Measurements from ENCODE around the gene ALPP.
"Not testable (repeated sequence)": the region's sequence is repeated elsewhere in the genome, so short reads cannot be mapped to it uniquely, and the experiment has no call there.

The ALPP gene

GRCh38 chr2:232379610-232380590 lies 1.3 kb downstream of the ALPP start:
- H3K27me3 ChIP-seq (ENCODE audit: control insufficient read depth, insufficient read depth, low read length); H3K4me1 ChIP-seq (ENCODE audit: control insufficient read depth, insufficient read depth, low read length); H3K9me3 ChIP-seq (ENCODE audit: control insufficient read depth, insufficient read depth, low read length); H3K36me3 ChIP-seq (ENCODE audit: control insufficient read depth, insufficient read depth, low read length); H3K4me3 ChIP-seq (ENCODE audit: low read depth, low read length); H3K9ac ChIP-seq (ENCODE audit: low read depth, low read length): not testable (repeated sequence)

GRCh38 chr2:232381204-232382031 lies 2.9 kb downstream of the ALPP start:
- not testable (repeated sequence) for H3K4me3 ChIP-seq (ENCODE audit: low read depth, low read length); H3K9me3 ChIP-seq (ENCODE audit: control insufficient read depth, insufficient read depth, low read length); H3K9ac ChIP-seq (ENCODE audit: low read depth, low read length); H3K36me3 ChIP-seq (ENCODE audit: control insufficient read depth, insufficient read depth, low read length); H3K4me1 ChIP-seq (ENCODE audit: control insufficient read depth, insufficient read depth, low read length)
- H3K27me3 ChIP-seq (ENCODE audit: control insufficient read depth, insufficient read depth, low read length): peaks cover 10% of the 10 kb centered on the region

- H3K27me3 ChIP-seq (ENCODE audit: control insufficient read depth, insufficient read depth, low read length): peaks cover 13% of the 10 kb centered on the region
- no peak overlapping the region for H3K4me3 ChIP-seq (ENCODE audit: low read depth, low read length)
- no peaks in the 10 kb centered on the region for H3K9me3 ChIP-seq (ENCODE audit: control insufficient read depth, insufficient read depth, low read length)
- no peaks in the 10 kb centered on the region for H3K36me3 ChIP-seq (ENCODE audit: control insufficient read depth, insufficient read depth, low read length)
- H3K9ac ChIP-seq (ENCODE audit: low read depth, low read length): no peak overlapping the region
- peaks cover 3% of the 10 kb centered on the region for H3K4me1 ChIP-seq (ENCODE audit: control insufficient read depth, insufficient read depth, low read length)
Observed at GRCh38 chr2:232382331-232383225, 4.0 kb downstream of the ALPP start.

- no peaks in the 10 kb centered on the region for H3K36me3 ChIP-seq (ENCODE audit: control insufficient read depth, insufficient read depth, low read length)
- peaks cover 6% of the 10 kb centered on the region for H3K4me1 ChIP-seq (ENCODE audit: control insufficient read depth, insufficient read depth, low read length)
- no peak overlapping the region for H3K9ac ChIP-seq (ENCODE audit: low read depth, low read length)
- no peak overlapping the region for H3K4me3 ChIP-seq (ENCODE audit: low read depth, low read length)
- H3K9me3 ChIP-seq (ENCODE audit: control insufficient read depth, insufficient read depth, low read length): no peaks in the 10 kb centered on the region
- peaks cover 13% of the 10 kb centered on the region for H3K27me3 ChIP-seq (ENCODE audit: control insufficient read depth, insufficient read depth, low read length)
Observed at GRCh38 chr2:232384466-232384865, 5.9 kb downstream of the ALPP start.

- H3K9ac ChIP-seq (ENCODE audit: low read depth, low read length); H3K9me3 ChIP-seq (ENCODE audit: control insufficient read depth, insufficient read depth, low read length); H3K36me3 ChIP-seq (ENCODE audit: control insufficient read depth, insufficient read depth, low read length); H3K4me1 ChIP-seq (ENCODE audit: control insufficient read depth, insufficient read depth, low read length); H3K4me3 ChIP-seq (ENCODE audit: low read depth, low read length): not testable (repeated sequence)
- peaks cover 13% of the 10 kb centered on the region for H3K27me3 ChIP-seq (ENCODE audit: control insufficient read depth, insufficient read depth, low read length)
Observed at GRCh38 chr2:232385058-232385457, 6.5 kb downstream of the ALPP start.

GRCh38 chr2:232385660-232386489 lies 7.3 kb downstream of the ALPP start:
- Histone ChIP-seq H3K9me3 (ENCODE audit: control insufficient read depth, insufficient read depth, low read length) (no peaks in the 10 kb centered on the region), H3K4me3 (ENCODE audit: low read depth, low read length) (peak overlapping the region; percentile 53), H3K4me1 (ENCODE audit: control insufficient read depth, insufficient read depth, low read length) (peaks cover 6% of the 10 kb centered on the region), H3K9ac (ENCODE audit: low read depth, low read length) (no peak overlapping the region), H3K36me3 (ENCODE audit: control insufficient read depth, insufficient read depth, low read length) (no peaks in the 10 kb centered on the region), H3K27me3 (ENCODE audit: control insufficient read depth, insufficient read depth, low read length) (peaks cover 13% of the 10 kb centered on the region)

GRCh38 chr2:232386490-232386739 lies 7.9 kb downstream of the ALPP start:
- H3K9me3 ChIP-seq (ENCODE audit: control insufficient read depth, insufficient read depth, low read length): no peaks in the 10 kb centered on the region
- H3K9ac ChIP-seq (ENCODE audit: low read depth, low read length): peak overlapping the region; percentile 47
- H3K36me3 ChIP-seq (ENCODE audit: control insufficient read depth, insufficient read depth, low read length): no peaks in the 10 kb centered on the region
- peak overlapping the region; percentile 53 for H3K4me3 ChIP-seq (ENCODE audit: low read depth, low read length)
- H3K27me3 ChIP-seq (ENCODE audit: control insufficient read depth, insufficient read depth, low read length): peaks cover 13% of the 10 kb centered on the region
- H3K4me1 ChIP-seq (ENCODE audit: control insufficient read depth, insufficient read depth, low read length): peaks cover 6% of the 10 kb centered on the region

- Histone ChIP-seq H3K27me3 (ENCODE audit: control insufficient read depth, insufficient read depth, low read length) (peaks cover 13% of the 10 kb centered on the region), H3K9ac (ENCODE audit: low read depth, low read length) (peak overlapping the region; percentile 47), H3K9me3 (ENCODE audit: control insufficient read depth, insufficient read depth, low read length) (no peaks in the 10 kb centered on the region), H3K36me3 (ENCODE audit: control insufficient read depth, insufficient read depth, low read length) (no peaks in the 10 kb centered on the region), H3K4me3 (ENCODE audit: low read depth, low read length) (peak overlapping the region; percentile 53), H3K4me1 (ENCODE audit: control insufficient read depth, insufficient read depth, low read length) (peaks cover 6% of the 10 kb centered on the region)
Observed at GRCh38 chr2:232386740-232387450, 8.3 kb downstream of the ALPP start.

GRCh38 chr2:232387451-232388171 lies 9.1 kb downstream of the ALPP start:
- no peak overlapping the region for H3K9ac ChIP-seq (ENCODE audit: low read depth, low read length)
- peaks cover 4% of the 10 kb centered on the region for H3K4me1 ChIP-seq (ENCODE audit: control insufficient read depth, insufficient read depth, low read length)
- H3K36me3 ChIP-seq (ENCODE audit: control insufficient read depth, insufficient read depth, low read length): no peaks in the 10 kb centered on the region
- no peaks in the 10 kb centered on the region for H3K9me3 ChIP-seq (ENCODE audit: control insufficient read depth, insufficient read depth, low read length)
- peak overlapping the region; percentile 53 for H3K4me3 ChIP-seq (ENCODE audit: low read depth, low read length)
- peaks cover 13% of the 10 kb centered on the region for H3K27me3 ChIP-seq (ENCODE audit: control insufficient read depth, insufficient read depth, low read length)

- Histone ChIP-seq H3K4me1 (ENCODE audit: control insufficient read depth, insufficient read depth, low read length) (peaks cover 4% of the 10 kb centered on the region), H3K9me3 (ENCODE audit: control insufficient read depth, insufficient read depth, low read length) (no peaks in the 10 kb centered on the region), H3K27me3 (ENCODE audit: control insufficient read depth, insufficient read depth, low read length) (peaks cover 13% of the 10 kb centered on the region), H3K4me3 (ENCODE audit: low read depth, low read length) (peak overlapping the region; percentile 53), H3K9ac (ENCODE audit: low read depth, low read length) (no peak overlapping the region), H3K36me3 (ENCODE audit: control insufficient read depth, insufficient read depth, low read length) (no peaks in the 10 kb centered on the region)
Observed at GRCh38 chr2:232388324-232388891, 9.9 kb downstream of the ALPP start.
